Osteocyte (in vitro differentiated cells): ENCODE data around the gene CA7. TPM values are rescaled to one million over a fixed set of nuclear protein-coding genes. Genes with fewer than 3 reads are reported as not detected.
A peak's percentile ranks its signal among the peaks of the same experiment; 100 is the strongest.

Source experiments
- DNase-seq: peaks from one replicate; pipeline ENCODE4 v3.0.0; 2021; ENCODE audit warnings: mixed read lengths; ENCODE audit not compliant: unreplicated experiment; ENCODE audit errors: extremely low spot score
- H3K27ac Mint-ChIP-seq: one replicate; pipeline ENCODE4 v1.8.0; 2021; ENCODE audit warnings: mild to moderate bottlenecking, mixed read lengths; ENCODE audit not compliant: unreplicated experiment
- H3K27me3 Mint-ChIP-seq: one replicate; pipeline ENCODE4 v1.8.0; 2021; ENCODE audit warnings: mixed read lengths; ENCODE audit not compliant: unreplicated experiment
- H3K36me3 Mint-ChIP-seq: one replicate; pipeline ENCODE4 v1.8.0; 2021; ENCODE audit warnings: mixed read lengths; ENCODE audit not compliant: unreplicated experiment
- H3K4me1 Mint-ChIP-seq: one replicate; pipeline ENCODE4 v1.8.0; 2021; ENCODE audit warnings: mixed read lengths; ENCODE audit not compliant: unreplicated experiment
- H3K4me3 Mint-ChIP-seq: one replicate; pipeline ENCODE4 v1.8.0; 2021; ENCODE audit warnings: mild to moderate bottlenecking, moderate library complexity, mixed read lengths; ENCODE audit not compliant: unreplicated experiment
- H3K9me3 Mint-ChIP-seq: one replicate; pipeline ENCODE4 v1.8.0; 2021; ENCODE audit warnings: mixed read lengths; ENCODE audit not compliant: unreplicated experiment
- total RNA-seq: library from RNA; stranded (reverse); gene quantifications from 2 replicates; pipeline ENCODE4 v1.2.1, GENCODE V29; 2021
- TF ChIP-seq, protein P1 (sequence below): fragments of 200-600 bp; sonication (generic); IDR thresholded peaks from 2 replicates; pipeline ENCODE4 v1.5.0; 2021; ENCODE audit warnings: antibody characterized with exemption, mild to moderate bottlenecking, moderate library complexity

CA7 gene
- total RNA-seq, 1 donor from 2014 or later: not detected

DNA sequence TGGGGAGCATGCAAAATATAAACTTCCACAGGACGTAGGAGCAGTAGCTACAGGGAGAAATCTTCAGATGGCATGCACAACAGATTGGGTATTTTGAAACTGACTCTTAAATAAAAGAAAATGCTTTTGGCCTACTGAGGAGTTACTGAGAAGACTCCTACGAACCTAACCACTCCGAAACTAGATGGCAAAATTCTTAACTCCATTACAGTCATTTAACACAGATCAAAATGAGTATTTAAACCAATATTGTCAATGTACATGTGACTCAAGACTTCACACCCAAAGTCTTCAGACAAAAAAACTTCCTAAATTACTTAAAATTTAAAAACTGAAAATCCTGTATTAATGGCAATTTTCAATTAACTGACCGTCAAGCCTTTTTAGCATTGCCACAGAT lies 34.4 kb upstream of the CA7 start:
- Mint-ChIP-seq H3K4me3 (no peak overlapping the region), H3K27ac (no peak overlapping the region), H3K9me3 (no peaks in the 10 kb centered on the region), H3K27me3 (no peaks in the 10 kb centered on the region), H3K4me1 (no peaks in the 10 kb centered on the region), H3K36me3 (peaks cover 51% of the 10 kb centered on the region)
- no peak for DNase-seq
- TF ChIP-seq, protein P1, sequence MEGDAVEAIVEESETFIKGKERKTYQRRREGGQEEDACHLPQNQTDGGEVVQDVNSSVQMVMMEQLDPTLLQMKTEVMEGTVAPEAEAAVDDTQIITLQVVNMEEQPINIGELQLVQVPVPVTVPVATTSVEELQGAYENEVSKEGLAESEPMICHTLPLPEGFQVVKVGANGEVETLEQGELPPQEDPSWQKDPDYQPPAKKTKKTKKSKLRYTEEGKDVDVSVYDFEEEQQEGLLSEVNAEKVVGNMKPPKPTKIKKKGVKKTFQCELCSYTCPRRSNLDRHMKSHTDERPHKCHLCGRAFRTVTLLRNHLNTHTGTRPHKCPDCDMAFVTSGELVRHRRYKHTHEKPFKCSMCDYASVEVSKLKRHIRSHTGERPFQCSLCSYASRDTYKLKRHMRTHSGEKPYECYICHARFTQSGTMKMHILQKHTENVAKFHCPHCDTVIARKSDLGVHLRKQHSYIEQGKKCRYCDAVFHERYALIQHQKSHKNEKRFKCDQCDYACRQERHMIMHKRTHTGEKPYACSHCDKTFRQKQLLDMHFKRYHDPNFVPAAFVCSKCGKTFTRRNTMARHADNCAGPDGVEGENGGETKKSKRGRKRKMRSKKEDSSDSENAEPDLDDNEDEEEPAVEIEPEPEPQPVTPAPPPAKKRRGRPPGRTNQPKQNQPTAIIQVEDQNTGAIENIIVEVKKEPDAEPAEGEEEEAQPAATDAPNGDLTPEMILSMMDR: no peak

DNA sequence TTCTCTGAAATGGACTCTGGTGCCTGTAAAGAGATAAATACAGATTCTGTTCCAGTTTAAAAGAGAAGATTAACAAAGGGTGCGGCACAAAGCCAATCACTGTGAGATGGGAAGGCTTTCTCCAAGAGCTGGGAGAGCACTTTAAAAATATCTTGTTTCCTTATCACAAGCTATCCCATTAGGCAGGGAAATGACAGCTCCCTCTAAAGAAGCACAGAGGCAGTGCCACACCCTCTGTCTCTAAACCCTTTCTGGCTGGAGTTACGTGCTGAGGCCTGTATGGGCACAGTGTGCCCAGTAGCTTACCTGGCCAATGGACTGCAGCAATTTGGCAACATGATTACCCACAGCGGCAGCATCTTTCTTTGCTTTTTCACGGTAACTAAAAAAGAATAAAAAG lies 33.8 kb upstream of the CA7 start:
- H3K36me3 Mint-ChIP-seq: peaks cover 52% of the 10 kb centered on the region
- no peaks in the 10 kb centered on the region for H3K9me3 Mint-ChIP-seq
- no peak for DNase-seq
- no peak overlapping the region for H3K27ac Mint-ChIP-seq
- no peaks in the 10 kb centered on the region for H3K27me3 Mint-ChIP-seq
- no peak overlapping the region for H3K4me3 Mint-ChIP-seq
- TF ChIP-seq, protein P1: no peak
- no peaks in the 10 kb centered on the region for H3K4me1 Mint-ChIP-seq

DNA sequence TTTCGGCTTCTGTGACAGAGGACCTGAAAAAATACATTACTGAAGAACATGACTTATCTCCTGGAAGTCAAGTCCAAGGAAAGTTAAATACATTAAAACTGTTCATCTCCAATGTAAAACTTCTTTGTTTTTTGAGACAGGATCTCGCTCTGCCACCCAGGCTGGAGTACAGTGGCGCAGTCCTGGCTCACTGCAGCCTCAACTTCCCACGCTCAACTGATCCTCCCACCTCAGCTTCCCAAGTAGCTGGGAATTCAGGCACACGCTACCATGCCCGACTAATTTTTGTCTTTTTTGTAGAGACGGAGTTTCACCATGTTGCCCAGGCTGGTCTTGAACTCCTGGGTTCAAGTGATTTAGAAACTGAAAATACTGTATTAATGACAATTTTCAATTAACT lies 33.2 kb upstream of the CA7 start:
- no peaks in the 10 kb centered on the region for H3K9me3 Mint-ChIP-seq
- H3K4me1 Mint-ChIP-seq: no peaks in the 10 kb centered on the region
- TF ChIP-seq, protein P1: no peak
- H3K27ac Mint-ChIP-seq: no peak overlapping the region
- H3K4me3 Mint-ChIP-seq: no peak overlapping the region
- DNase-seq: peak; percentile 32
- peaks cover 46% of the 10 kb centered on the region for H3K36me3 Mint-ChIP-seq
- H3K27me3 Mint-ChIP-seq: no peaks in the 10 kb centered on the region

DNA sequence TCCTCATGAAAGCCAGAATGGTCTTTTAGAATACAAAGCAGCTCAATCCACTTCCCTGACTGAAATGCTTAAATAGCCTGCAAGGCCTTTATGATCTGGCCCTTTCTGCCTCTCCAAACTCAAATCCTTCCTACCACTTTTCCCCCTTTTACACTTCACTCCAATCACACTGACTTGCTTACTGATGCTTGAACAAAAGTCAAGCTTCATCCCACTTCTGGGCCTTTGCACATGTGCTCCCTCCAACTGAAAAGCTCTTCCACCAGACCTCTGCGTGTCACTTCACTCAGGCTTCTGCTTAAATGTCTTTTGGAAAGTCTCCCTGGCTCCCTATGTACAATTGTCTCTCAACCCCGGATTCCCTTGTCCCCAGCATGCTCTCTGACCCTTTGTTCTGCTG lies 29.5 kb upstream of the CA7 start:
- Mint-ChIP-seq H3K9me3 (no peaks in the 10 kb centered on the region), H3K4me3 (no peak overlapping the region), H3K27ac (no peak overlapping the region), H3K4me1 (no peaks in the 10 kb centered on the region), H3K27me3 (no peaks in the 10 kb centered on the region), H3K36me3 (peaks cover 57% of the 10 kb centered on the region)
- TF ChIP-seq, protein P1: no peak
- no peak for DNase-seq

DNA sequence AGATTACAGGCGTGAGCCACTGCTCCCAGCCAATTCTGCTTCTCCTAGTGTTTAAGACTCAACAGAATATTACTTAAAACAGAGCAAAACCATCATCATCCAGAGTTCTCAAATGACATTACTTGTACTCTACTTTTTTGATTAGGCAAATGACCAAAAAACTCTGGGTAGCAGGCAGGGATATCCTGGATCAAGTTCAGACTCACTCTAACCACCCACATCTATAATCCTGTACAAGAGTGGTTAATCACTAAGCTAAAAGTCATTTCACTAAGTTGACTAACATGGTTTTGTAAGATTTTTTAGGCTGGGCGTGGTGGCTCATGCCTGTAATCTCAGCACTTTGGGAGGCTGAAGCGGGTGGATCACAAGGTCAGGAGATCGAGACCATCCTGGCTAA lies 20.2 kb upstream of the CA7 start:
- H3K4me1 Mint-ChIP-seq: peaks cover 2% of the 10 kb centered on the region
- TF ChIP-seq, protein P1: no peak
- DNase-seq: no peak
- H3K9me3 Mint-ChIP-seq: no peaks in the 10 kb centered on the region
- H3K27ac Mint-ChIP-seq: no peak overlapping the region
- no peaks in the 10 kb centered on the region for H3K27me3 Mint-ChIP-seq
- no peak overlapping the region for H3K4me3 Mint-ChIP-seq
- H3K36me3 Mint-ChIP-seq: peaks cover 34% of the 10 kb centered on the region
